Testis (tissue), 2 donors: ENCODE results near the gene SPOCD1.

Experiments
- POLR2A ChIP-seq: fragments of 450-650 bp; IDR thresholded peaks from one replicate; pipeline ENCODE4 v1.6.1; 2017; ENCODE audit warnings: antibody characterized with exemption, mild to moderate bottlenecking, moderate library complexity
- TF ChIP-seq, protein P1 (sequence below), 3 experiments: fragments of 450-650 bp in 2 of 3; fragments of 200-600 bp in 1 of 3; sonication (generic) in 1 of 3; IDR thresholded peaks; one replicate each; pipeline ENCODE4 v1.5.1; 2016 to 2019; ENCODE audit warnings: antibody characterized with exemption in 3 of 3, mild to moderate bottlenecking in 2 of 3, moderate library complexity in 1 of 3

DNA sequence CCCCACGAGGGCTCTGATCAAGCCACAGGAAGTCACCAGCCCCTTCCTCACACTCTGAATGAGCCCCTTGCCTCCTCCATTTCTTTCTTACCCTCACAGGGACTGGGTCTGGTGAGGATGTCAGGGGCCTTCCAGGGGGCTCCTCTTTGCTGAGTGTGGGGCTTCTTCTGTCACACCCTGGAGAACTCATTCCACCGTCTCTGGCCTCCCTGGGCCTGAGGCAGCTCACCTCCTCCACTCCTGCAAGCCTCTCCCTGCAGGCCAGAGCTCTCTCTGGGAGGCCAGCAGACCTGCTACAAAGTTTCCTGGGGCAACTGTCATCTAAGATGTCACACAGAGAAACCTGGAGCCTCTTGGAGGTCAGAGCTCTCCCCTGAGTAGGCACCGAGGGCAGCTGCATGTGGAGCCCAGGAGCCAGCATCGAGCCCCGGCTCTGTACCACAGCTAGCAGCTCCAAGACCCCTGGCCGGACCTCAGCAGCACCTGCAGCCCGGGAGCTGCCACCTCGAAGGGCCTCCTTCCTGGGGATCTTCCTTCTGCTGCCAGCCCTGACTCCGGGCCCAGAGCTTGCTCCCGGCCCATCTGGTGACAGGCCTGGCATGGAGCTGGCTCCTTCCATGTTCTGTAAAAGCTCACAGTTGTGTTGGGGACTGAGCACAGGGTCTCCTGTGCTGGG lies 1.1 kb downstream of the SPOCD1 start:
- no peak for TF ChIP-seq POLR2A
- TF ChIP-seq, protein P1, sequence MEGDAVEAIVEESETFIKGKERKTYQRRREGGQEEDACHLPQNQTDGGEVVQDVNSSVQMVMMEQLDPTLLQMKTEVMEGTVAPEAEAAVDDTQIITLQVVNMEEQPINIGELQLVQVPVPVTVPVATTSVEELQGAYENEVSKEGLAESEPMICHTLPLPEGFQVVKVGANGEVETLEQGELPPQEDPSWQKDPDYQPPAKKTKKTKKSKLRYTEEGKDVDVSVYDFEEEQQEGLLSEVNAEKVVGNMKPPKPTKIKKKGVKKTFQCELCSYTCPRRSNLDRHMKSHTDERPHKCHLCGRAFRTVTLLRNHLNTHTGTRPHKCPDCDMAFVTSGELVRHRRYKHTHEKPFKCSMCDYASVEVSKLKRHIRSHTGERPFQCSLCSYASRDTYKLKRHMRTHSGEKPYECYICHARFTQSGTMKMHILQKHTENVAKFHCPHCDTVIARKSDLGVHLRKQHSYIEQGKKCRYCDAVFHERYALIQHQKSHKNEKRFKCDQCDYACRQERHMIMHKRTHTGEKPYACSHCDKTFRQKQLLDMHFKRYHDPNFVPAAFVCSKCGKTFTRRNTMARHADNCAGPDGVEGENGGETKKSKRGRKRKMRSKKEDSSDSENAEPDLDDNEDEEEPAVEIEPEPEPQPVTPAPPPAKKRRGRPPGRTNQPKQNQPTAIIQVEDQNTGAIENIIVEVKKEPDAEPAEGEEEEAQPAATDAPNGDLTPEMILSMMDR (IDR thresholded peaks at IDR 0.05), result no peak
